ENCODE results near the gene CRACDL.
"Not testable (repeated sequence)": the region's sequence is repeated elsewhere in the genome, so short reads cannot be mapped to it uniquely, and the experiment has no call there.

Gene CRACDL

GRCh38 chr2:98903064-98903355, 33.0 kb downstream of the CRACDL start:
- TF ChIP-seq CTCF (IDR thresholded peaks at IDR 0.05; ENCODE audit: low read depth, low read length): no peak
- H3K4me3 ChIP-seq (ENCODE audit: low read depth, low read length): no peak overlapping the region

DNA sequence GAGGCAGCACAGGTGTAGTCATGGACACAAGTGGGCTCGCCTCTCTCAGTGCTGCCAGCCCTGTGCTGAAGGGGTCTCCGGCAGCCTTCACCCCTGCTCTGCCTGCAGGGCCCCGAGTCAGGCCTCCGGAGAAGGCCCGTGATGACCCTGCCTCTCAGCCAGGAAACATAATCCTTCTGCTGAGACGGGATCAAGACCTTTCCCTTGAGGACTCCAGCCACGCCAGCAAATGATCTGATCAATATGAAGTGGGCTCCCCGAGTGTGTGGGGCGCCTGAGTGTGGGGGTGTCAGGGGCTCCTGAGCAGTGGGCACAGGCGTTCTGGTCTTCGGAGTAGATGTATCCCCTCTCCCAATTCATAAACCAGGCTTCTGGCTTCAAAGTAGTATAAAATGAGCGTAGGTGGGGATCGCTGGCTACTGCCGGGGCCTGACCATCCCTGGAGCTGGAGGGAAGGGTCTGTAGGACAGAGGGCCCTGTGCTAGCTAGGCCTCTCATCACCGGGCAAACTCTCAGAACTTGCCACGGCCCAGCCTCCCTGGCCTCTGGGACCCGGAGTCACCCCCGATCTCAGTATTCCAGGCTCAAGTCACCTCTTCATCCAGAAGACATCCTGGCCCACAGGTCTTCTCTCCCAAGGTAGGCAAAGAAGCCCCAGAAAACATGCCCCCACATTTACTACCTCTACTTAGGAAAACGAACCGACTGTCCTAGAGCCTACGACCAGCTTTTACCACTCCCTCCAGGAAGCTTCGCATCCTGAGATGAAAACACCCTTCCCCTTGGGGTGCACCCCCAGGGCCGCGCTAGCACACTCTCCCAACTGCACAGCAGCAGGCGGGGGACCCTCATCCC, 33.6 kb downstream of the CRACDL start:
- TF ChIP-seq CTCF (IDR thresholded peaks at IDR 0.05; ENCODE audit: low read depth, low read length): no peak
- no peak overlapping the region for H3K4me3 ChIP-seq (ENCODE audit: low read depth, low read length)

- no peak overlapping the region for H3K4me3 ChIP-seq (ENCODE audit: low read depth, low read length)
- no peak for TF ChIP-seq CTCF (IDR thresholded peaks at IDR 0.05; ENCODE audit: low read depth, low read length)
Observed at GRCh38 chr2:98901702-98902101, 34.3 kb downstream of the CRACDL start.

GRCh38 chr2:98901291-98901690, 34.7 kb downstream of the CRACDL start:
- H3K4me3 ChIP-seq (ENCODE audit: low read depth, low read length): no peak overlapping the region
- no peak for TF ChIP-seq CTCF (IDR thresholded peaks at IDR 0.05; ENCODE audit: low read depth, low read length)

DNA sequence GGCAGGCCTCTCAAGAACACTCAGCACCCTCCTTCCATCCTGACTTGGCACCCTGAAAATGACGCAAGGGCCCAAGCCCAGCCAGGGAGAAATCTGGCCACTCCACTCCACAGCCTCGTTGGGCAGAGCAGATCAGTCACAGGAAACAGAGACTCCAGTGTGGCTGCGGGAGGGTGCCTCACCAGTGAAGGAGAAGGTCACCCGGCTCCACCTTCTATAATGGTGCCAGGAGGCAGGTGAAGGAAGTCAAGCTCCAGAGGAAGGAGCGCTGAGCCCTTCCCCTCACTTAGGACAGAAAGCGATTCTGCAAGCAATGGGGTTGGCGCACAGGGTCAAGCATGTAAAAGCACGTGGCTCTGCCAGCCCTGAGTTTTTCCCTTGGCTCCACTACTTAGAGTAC, 35.3 kb downstream of the CRACDL start:
- H3K4me3 ChIP-seq (ENCODE audit: low read depth, low read length): no peak overlapping the region
- no peak for TF ChIP-seq CTCF (IDR thresholded peaks at IDR 0.05; ENCODE audit: low read depth, low read length)

GRCh38 chr2:98899703-98900078, 36.3 kb downstream of the CRACDL start:
- H3K4me3 ChIP-seq (ENCODE audit: low read depth, low read length): not testable (repeated sequence)

DNA sequence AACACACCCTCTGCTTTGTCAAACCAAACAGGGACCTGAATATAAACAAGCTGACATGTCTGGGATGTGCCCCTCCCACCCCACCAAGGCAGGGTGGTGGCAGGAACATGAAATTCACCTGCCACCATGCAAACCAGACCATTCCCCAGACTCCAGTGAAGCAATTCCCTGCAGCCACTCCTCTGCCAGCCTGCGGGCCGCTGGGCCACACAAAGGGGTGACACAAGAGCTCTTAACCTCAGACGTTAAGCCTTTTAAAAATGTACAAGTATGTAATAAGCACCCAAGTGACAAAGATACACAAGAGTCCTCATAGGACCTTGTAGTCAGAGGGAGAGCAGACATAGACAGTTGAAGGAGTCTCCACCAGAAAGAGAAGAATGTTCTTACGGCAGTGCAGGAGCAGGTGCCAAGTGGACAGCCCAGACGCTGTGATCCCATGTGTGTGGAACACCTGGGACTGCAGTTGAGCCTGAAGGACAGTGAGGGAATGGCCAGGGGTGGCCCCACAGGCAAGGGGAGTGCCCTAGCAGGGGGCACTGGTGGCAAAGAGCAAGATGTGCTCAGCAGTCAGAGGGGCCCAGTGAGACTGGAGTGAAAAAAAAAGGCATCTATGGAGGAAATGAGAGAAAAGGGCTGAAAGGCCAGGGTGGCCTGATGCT, 36.9 kb downstream of the CRACDL start:
- no peak for TF ChIP-seq CTCF (IDR thresholded peaks at IDR 0.05; ENCODE audit: low read depth, low read length)
- no peak overlapping the region for H3K4me3 ChIP-seq (ENCODE audit: low read depth, low read length)
